Measurements from ENCODE around the gene CMTM6. TPM values are rescaled to one million over a fixed set of nuclear protein-coding genes. Genes with fewer than 3 reads are reported as not detected.

The CMTM6 gene
- total and polyA plus RNA-seq, 9 of the 15 experiments (the other 6 are each of a cell fraction or from before 2014, with no cell fraction given) = 8.9 to 39.7 (median 19.5) TPM

GRCh38 chr3:32482693-32483092, 20.0 kb downstream of the CMTM6 start:
- ATAC-seq = peak; percentile 32; the same call in 2 of the 3 replicates
- H3K36me3 ChIP-seq (ENCODE audit: control insufficient read depth, insufficient read depth, low read length) = peaks cover 40% of the 10 kb centered on the region
- no peaks in the 10 kb centered on the region for H3K9me3 ChIP-seq (replicated peaks; ENCODE audit: control insufficient read depth, insufficient read depth, low read depth, low read length)
- H3K9me1 ChIP-seq (ENCODE audit: control insufficient read depth, insufficient read depth, low read length) = no peaks in the 10 kb centered on the region
- TF ChIP-seq, protein P1, sequence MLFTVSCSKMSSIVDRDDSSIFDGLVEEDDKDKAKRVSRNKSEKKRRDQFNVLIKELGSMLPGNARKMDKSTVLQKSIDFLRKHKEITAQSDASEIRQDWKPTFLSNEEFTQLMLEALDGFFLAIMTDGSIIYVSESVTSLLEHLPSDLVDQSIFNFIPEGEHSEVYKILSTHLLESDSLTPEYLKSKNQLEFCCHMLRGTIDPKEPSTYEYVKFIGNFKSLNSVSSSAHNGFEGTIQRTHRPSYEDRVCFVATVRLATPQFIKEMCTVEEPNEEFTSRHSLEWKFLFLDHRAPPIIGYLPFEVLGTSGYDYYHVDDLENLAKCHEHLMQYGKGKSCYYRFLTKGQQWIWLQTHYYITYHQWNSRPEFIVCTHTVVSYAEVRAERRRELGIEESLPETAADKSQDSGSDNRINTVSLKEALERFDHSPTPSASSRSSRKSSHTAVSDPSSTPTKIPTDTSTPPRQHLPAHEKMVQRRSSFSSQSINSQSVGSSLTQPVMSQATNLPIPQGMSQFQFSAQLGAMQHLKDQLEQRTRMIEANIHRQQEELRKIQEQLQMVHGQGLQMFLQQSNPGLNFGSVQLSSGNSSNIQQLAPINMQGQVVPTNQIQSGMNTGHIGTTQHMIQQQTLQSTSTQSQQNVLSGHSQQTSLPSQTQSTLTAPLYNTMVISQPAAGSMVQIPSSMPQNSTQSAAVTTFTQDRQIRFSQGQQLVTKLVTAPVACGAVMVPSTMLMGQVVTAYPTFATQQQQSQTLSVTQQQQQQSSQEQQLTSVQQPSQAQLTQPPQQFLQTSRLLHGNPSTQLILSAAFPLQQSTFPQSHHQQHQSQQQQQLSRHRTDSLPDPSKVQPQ (CRISPR knock-in tag; IDR thresholded peaks at IDR 0.05; ENCODE audit: borderline replicate concordance) = no peak
- TF ChIP-seq ZBTB33 (CRISPR knock-in tag; IDR thresholded peaks at IDR 0.05) (no peak), CEBPG (CRISPR knock-in tag; IDR thresholded peaks at IDR 0.05) (no peak), CEBPG (tag; conservative IDR thresholded peaks at IDR 0.05 in 1 of 2, IDR thresholded peaks at IDR 0.05 in 1 of 2) (no peak), TEAD2 (tag; IDR thresholded peaks at IDR 0.05) (no peak), USF2 (CRISPR knock-in tag; IDR thresholded peaks at IDR 0.05) (peak; percentile 64), BHLHE40 (IDR thresholded peaks at IDR 0.05; ENCODE audit: low read length) (peak; percentile 53; the same call in 1 of the 2 replicates)
- FAIRE-seq = no peak
- WGBS (ENCODE audit: insufficient coverage, low coverage, missing lambda C conversion rate) = 19% methylated on average over 1 of the region's 1 CpG
- H4K20me1 ChIP-seq (replicated peaks; ENCODE audit: control insufficient read depth, insufficient read depth, low read length) = no peaks in the 10 kb centered on the region
- no peak overlapping the region for H3K4me3 ChIP-seq
- no TSS peak for BruUV-seq (replicated peaks)
- no peaks in the 10 kb centered on the region for H3K79me2 ChIP-seq (ENCODE audit: control insufficient read depth, insufficient read depth, low read length)
- in situ Hi-C loops (cut with MboI) (no loop called here), intact Hi-C loops (cut with micrococcal nuclease) (no loop called here)
- no peaks in the 10 kb centered on the region for H3K27me3 ChIP-seq (ENCODE audit: control insufficient read depth in 2 of 2, insufficient read depth in 2 of 2, low read length in 2 of 2)
- H3K4me1 ChIP-seq (replicated peaks in 1 of 2; ENCODE audit: control insufficient read depth in 2 of 2, insufficient read depth in 2 of 2, low read length in 2 of 2) = peaks cover 0 to 3% of the 10 kb centered on the region in 2 experiments; a peak in 1 of 5 replicates
- no peak overlapping the region for H3K27ac ChIP-seq (ENCODE audit: extremely low read depth, low read depth, low read length)
- no peak overlapping the region for H3K4me2 ChIP-seq (ENCODE audit: insufficient read depth, low read length)
- CTCF ChIA-PET (ENCODE audit: low intra/inter-chr PET ratio) = no interaction called here
- no peak overlapping the region for H3K9ac ChIP-seq (ENCODE audit: insufficient read depth in 1 of 2, low read depth in 2 of 2, low read length in 2 of 2)
- no peak for DNase-seq (ENCODE audit: extremely low read depth in 1 of 4, low spot score in 3 of 4)
- no peak overlapping the region for H2AFZ ChIP-seq (ENCODE audit: low read depth, low read length)
- POLR2A ChIA-PET = interaction anchor here (1.1 to 2.1 kb wide), 4 partner anchors 9 to 324 kb away, joined by 3 to 8 read pairs (median 4); no protein-coding TSS in a partner anchor

All from K562 (cell line).